DMS153 treated with DMSO at 0.1 percent for 48 hours (cell line): ENCODE results near the gene NFYC.

Experiments used
- DNase-seq: peaks from one replicate; lab custom pipeline; 2025; ENCODE audit not compliant: unreplicated experiment; lab: John Stamatoyannopoulos, UW

Gene NFYC

DNA sequence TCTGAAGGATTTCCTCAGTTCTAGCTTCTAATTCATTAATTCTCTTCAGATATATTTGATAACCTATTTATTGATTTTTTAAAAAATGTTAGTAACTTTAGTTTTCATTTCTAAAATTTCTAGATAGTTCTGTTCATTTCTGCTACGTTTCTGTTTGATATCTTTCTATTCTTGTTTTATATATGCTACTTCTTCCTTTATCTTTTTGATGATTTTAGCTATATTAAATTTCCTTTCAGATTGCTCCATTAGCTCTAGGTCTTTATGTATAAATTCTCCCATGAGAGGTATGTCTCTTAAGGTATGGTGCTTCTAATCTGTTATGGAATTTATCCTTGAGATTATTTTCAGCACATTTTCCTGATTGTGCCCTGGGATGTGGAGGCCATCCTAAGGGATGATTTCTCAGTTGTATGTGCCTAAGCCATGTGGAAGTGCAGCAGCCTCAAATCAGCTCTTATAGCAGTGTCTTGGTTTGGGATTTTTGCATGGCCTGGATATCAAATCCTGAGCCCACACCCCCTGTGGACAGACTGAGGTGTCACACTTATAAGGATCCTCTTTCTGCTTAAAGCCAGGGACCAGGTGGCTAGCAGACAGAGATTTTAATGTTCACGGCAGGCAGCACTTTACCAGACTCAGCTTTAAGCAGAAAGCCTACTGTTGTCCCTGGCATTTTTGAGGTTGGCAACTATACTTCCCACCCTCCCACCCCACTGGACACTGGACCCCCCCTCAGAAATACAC is 85.9 kb downstream of the NFYC start:
- DNase-seq, result no peak

DNA sequence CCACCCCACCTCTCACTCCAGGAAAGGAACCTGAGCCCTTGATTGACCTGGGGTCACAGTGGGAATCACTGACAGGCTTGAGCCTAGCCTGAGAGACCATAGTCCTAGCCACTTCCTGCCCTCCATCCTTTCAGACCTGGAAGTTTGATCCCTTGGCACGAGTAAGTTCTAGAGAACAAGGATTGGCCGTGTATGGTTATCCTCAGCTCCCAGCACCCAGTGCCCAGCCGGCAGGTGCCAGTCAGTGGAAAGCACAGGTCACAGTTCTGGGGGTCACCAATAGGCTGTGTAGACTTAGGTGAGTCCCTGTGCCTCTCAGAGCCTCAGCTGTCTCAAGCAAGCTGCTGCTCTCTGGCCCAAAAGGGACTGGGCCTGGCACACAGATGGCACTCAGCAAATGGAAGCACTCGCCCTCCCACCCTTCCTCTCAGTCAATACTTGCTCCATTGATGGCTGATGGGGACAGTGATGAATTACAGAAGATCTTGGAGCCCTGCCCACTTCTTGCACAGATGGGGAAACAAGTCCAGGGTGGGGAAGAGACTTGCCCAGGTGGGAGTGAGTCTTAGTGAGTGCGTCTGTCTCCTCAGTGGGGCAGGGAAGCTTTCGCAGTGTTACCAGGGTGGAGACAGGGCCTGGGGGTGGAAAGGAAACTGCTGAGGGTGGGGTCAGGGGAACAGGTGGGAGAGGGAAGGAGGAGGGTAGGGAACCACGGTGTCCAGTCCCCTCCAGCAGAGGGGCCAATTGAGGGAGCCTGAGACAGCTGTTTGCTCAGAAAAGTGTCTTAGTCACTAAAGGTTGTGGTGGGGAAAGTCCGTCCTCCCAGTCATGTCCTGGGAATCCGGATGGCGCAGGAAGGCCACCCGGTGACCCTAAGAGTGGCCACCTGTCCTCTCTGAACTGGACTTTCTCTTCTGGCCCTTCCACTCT is 89.4 kb downstream of the NFYC start:
- DNase-seq, result no peak

DNA sequence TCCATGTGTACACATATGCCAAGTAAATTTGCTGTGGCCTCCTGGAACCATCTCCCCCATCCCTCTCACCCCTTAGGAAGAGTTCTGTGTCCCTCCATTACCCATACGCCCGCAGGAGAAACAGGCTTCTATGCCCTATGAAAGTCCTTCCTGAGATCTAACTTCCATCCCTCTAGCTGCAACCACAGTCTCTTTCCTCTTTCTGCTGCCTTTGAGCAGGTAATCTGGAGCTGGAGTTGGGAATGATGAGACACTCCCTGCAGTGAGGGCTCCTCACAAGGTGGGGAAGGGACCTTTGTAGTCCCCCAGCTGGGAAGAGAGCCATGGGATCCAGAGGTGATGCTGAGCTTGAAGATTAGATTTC is 90.1 kb downstream of the NFYC start:
- no peak for DNase-seq

DNA sequence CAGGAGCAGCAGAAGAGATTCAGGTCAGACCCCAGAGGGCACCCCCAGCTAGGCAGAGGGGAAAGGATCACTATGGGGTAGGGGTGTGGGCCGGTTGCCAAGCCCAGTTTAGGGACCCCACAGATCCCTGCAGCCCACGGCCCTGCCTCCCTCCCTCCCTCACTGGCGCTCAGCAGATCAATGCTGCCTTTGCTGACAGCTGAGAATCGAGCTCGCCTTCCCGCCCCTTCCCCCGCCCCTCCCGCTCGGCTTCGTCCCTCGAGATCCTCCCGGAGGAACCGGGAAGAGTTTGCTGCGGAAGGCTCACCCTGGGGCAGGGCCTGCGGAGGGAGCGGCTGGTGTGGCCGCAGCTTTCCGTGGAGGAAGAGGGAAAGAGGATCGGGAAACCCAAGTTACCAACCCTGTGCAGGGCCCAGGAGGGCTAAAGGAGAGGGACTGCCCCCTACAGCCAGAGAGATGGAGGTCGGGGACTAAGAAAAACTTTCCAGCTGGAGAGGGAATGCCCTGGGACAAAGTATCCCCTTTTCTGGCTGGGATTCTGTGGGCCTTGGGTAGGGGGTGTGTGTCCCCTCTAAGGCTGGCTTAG is 91.0 kb downstream of the NFYC start:
- no peak for DNase-seq

DNA sequence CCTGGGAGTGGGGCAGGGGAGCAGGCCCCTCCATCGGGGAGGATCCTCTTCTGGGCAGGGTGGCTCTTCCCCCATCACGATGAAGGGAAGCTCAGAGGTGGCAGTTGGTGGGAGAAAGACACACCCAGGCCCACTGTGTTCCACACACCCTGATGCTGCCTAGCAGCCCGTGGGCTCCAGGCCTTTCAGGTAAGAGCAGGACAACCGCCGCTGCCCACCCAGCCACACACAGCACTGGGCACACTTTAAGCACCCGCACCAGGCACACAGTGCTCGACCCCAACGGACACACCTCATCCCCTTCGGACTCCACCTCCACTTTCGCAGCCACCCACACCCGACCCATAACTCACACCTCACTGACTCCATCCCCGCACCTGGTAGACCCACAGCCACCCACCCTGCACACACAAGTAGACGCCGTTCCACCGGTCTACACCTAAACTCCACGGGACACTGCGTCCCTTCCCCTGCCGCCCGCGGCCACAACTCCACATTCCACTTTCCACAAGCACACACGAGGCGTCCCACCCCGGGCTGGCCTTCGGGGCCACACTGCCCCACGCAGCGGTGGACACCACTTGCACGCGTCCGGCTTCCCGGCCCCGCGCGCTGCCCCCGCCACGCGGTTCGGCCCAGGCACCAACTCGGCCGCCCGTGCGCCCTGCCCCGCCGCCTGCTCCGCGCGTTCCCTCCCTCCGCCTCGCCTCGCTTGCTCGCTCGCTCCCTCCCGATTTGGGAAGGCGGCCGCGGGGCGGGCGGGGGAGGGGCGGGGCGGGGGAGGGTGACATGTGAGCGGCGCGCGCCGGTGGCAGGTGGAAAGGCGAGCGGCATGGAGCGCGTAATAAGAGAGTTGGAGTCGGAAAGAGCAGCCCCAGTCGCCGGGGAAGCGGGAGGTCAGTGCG is 91.7 kb downstream of the NFYC start, which contains the start of gene KCNQ4:
Gene KCNQ4 (plus strand): TSS at position 787 of the 905 bp plus-strand sequence. CDS start 307 bp downstream, outside the sequence.
- DNase-seq, result no peak

DNA sequence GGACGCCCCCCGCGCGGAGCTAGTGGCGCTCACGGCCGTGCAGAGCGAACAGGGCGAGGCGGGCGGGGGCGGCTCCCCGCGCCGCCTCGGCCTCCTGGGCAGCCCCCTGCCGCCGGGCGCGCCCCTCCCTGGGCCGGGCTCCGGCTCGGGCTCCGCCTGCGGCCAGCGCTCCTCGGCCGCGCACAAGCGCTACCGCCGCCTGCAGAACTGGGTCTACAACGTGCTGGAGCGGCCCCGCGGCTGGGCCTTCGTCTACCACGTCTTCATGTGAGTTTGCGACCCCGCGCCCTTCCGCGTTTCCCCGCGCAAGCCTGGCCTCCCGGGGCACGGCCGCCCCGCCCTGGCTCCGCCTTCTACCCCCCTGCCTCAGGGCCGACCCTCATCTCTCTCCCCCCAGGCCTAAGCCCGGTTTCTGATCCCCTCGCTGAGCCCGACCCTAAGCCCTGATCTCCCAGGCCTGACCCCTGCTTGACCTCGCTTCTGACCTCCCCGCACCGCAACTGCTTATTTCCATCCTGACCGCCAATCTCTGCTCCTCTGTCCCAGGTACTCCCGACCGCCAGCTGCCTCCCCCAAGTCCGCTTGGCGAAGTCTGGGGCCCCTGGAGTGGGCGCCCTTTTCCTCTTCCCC is 92.8 kb downstream of the NFYC start:
- no peak for DNase-seq

DNA sequence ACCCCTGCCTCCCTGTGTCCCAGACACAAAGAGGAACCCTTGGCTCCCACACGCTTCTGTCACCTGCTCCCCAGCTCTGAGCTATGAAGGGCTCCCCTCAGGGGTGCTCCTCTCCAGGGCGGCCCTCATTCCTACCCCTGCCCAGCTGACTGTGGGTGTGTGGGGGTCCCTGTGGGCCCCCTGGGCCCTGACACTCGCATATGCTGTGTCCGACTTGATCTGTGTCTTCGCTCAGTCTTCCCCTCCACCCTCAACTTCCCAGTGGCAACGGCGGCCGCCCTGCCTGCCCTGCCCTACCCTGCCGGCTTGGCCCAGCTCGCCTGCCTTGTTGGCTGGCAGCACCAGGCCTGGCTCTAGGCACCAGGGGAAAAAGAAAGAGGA is 93.3 kb downstream of the NFYC start:
- DNase-seq, result no peak

DNA sequence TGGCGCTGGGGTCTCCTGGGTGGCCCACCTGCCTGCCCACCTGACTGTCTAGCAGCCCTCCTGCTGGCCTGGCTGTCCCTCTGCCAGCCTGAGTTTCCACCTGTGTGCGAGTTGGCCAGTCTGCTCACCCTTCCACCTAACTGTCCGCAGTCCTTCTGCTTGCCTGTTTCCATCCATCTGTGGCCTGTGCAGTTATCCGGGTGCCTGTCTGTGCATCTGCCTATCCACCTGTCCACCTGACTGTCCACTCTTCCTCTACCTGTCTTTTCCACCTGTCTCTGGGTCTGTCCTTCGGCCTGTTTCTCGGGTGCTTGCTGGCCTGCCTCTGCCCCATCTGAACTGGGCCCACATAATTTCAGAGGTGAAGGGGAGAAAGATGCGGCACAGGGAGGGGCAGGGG is 93.9 kb downstream of the NFYC start:
- DNase-seq, result no peak

DNA sequence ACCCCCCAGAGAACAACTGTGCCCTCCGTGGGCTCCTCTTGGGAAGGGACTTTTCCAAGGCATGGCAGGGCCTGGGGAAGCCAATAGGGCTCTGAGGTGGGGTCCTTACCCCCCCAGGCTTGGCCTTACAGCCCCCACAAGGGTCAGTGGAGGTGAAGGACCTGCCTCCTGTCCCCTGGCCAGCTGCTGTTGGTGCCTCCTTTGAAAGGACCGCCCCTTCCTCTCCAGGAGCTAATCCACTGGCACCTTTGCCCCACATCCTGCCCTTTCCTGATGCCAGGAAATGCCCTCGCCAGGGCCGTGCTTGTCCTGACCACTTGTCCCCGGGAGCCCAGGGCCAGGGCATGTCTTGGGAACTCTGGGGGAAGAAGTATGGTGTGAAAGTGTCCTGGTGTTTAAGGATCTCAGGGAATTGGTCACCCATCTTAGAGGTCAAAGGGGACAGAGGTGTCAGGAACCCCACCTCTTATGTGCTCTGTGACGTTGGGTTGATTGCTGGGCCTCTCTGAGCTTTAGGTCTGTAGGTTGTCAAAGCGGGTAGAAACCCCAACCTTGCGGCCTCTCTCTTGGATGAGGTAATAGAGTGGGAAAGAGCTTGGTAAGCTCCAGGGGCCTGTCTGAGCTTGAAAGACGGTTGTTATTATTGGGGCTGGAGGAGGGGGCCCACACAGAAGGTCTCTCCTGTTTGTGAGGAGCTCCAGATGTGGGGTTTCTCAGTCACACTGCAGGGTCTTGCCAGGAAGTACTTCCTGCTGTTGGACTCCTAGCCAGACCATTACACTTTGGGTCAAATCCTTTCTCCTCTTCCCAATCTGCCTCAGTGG is 94.9 kb downstream of the NFYC start:
- no peak for DNase-seq

DNA sequence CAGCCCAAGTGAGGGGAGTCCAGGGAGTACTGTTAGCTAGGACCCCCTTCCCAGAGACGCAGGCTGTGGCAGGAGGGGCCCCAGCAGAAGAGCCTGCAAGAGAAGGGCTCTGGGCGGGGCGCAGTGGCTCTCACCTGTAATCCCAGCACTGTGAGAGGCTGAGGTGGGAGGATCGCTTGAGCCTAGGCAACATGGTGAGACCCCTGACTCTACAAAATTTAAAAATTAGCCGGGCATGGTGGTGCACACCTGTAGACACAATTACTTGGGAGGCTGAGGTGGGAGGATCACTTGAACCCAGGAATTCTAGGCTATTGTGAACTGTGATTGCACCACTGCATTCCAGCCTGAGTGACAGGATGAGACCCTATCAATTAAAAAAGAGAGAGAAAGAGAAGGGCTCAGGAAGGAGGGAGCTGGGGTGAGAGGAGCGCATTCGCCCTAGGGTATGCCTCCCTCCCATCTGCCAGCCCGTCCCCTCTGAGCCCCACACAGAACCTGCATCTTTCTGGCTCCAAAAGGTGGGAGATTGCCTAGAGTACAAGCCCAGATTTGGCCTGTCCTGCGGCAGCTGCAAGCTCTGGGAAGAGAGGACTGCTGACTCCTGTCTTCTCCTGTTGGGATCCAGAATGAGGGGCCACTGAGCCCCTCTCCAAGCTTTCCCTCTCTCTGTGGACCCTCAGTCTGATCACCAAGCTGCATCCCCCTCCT is 95.6 kb downstream of the NFYC start:
- DNase-seq, result no peak

DNA sequence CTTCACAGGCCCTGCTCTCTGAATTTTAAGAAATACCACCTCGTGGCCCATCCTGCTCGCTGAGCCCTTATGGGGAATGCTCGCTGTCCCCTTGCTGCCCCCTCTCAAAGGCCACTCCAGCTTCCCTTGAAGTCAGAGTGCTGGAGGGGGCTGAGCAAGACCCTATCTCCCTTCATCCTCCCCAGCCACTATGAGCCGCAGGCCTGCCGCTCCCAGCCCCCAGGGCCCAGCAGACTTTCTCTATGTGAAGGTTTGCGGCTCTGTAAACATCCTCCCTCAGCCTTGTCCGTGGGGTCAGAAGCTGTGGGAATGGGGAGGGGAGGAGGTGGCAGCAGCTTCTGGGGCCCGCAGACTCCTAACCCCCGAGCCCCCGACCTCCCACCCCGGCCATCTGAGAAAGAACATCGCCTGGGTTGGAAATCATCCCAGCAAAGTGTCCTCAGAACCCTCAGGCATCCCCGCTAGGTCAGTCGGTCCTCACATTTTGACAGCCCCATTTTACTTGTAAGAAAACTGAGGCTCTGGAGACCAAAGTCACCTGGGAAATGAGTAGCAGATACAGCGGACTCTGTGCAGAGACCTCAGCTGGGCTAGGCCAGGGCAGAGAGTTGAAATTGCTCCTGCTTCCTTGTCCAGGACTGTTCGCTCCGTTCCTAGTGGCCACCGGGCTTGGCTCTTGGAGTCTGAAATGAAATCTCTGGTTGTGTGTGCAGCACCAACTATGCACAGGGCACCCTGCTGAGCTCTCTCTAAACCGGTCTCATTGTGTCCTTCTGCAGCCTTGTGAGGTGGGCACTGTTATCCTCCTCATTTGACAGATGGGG is 96.4 kb downstream of the NFYC start:
- no peak for DNase-seq

DNA sequence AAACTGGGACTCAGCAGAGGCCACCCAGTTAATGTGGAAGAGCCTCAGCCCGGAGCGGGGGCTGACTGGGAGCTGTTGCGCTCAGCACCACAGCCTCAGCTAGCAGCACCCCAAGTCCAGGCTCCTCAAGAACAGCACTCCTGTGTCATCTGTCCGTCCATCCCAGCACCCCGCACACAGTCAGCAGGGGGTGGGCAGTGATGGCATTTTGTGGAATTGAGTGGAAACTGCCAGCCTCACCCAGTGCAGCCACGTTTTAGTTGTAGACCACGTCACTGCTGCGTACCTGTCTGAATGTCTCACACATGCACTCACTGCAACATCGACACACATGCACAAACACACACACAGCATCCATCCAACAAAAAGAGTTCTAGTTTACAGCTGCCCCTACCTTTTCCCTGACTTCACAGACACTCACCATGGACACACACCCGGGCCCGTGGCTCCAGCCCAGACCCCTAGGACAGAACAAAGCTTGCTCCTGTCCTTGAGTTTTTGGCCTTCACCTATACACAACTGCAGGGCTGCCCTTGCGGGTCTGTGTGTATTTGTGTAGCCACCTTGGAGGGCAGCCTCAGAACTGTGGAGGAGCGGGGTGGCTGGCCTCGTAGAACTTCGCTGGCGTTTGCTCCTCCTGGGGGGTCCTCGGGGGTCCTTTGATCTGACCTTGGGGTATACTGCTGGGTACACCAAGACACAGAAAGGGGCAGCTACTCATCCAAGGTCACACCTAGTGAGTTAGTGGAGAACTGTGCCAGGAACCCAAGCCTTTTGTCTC is 97.2 kb downstream of the NFYC start:
- no peak for DNase-seq

DNA sequence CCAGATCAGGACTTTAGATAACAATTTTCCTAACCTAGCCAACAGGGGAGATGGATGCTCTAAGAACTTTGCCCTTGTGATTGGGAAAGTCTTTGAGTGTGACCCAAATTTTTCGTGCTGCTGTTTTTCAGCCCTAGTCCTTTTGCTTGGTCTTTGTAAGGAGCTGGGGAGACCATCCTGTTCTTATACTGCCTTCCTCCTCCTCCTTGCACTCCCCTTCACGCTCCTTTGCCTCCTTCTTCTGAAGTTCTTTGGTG is 97.8 kb downstream of the NFYC start:
- no peak for DNase-seq

DNA sequence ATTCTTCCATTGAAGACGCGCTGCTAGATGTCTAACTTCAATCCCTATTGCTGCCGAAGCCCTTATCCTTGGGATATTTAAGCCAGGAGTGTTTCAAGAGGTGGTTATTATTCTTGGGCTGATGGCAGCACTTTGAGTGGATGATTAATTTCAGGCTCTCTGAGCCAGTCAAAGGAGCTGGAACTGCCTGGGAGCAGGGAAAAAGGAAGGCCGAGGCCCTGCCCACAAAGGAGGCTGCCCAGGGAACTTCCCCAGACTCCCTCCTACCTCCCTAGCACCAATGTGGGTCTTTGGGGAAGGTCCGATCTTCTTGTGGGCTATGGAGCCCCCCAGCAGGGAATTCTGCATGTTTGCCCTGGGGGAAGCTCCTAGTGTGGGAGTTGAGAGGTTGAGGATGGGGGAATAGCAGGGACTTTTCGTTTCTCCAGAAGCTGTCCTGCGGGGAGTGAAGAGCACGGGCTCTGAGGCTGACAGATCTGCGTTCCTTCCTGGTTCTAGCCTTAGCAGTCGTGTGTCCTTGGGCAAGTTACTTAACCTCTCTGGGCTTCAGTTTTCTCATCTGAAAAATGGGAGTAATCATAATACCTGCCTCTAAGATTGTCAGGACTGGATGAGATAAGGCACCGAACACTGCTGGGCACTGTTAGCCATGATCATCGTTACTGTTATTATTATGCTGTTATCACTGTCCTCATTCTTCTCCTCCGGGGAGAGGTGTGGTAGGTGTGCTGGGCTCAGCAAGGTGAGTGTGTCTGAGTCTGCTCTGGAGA is 98.3 kb downstream of the NFYC start:
- DNase-seq, result no peak

DNA sequence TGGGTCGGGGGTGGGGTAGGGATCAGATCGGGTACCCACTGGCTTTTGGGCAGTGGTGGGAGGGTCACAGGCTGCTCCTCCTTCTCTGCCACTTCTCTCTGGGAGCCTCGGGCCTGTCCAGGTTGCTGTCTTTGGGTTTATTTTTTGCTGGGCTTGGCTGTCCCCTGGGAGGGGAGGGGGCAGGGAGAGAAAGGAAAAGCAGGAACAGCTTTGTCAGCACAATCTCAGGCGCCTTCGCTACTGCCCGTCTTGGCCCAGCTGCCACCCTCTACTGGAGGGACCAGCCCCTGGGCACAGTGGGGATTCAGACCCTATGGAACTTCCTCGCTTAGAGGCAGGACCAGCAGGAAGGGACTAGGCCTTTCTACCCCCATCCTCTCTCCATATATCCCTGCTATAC is 100.5 kb downstream of the NFYC start:
- no peak for DNase-seq

DNA sequence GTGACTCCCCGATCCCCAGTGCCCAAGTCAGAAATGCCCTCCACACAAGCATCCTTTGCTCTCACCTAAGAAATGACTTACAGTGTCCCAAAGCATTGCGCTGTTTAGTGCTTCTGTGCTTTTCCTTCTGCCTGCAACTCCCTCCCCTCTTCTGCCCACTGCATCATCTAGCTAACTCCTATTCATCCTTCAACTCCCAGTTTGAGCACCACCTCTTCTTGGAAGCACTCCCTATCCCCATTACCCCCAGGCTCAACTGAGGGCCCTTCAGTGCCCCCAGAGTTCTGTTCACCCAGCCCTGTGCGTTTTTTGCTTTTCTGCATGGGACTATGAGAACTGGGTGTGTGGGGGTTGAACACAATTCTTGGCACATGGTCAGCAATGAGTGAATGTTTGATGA is 102.1 kb downstream of the NFYC start:
- no peak for DNase-seq

DNA sequence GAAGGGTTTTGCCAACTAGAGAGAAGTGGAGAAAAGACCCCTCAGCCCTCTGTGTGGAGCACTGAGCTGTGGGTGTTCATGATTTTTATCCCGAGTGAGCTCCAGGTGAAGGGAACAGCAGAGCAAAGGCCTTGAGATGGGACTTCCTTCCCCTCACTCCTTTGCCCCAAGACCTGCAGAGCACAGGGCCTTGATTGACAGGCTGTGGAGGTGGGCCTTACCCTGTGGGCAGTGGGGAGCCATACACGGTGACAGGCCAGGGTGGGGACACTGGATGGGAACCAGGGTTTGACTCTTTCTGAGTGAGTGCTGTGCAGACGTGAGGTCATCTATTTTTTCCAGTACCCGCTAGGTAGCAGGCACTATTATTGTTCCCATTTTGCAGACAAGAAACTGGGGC is 102.5 kb downstream of the NFYC start:
- DNase-seq, result no peak
